ENCODE data around the gene CALCA. TPM values are rescaled to one million over a fixed set of nuclear protein-coding genes. Genes with fewer than 3 reads are reported as not detected.

Gene CALCA
- total and polyA plus RNA-seq, 8 donors, result not detected

GRCh38 chr11:14973621-14974514, 1.7 kb upstream of the CALCA start:
- peak in 1 of 2 donors; percentile 59 for DNase-seq
- 2 to 4% (median 3%) methylated on average over 34 to 64 of the region's 64 CpGs for WGBS, 5 donors
- peak overlapping the region; percentile 10 to 36 (median 33) for H3K4me3 ChIP-seq

GRCh38 chr11:14972581-14973495, 687 bp upstream of the CALCA start:
- intact Hi-C loops (cut with DNase I; ENCODE audit: low total_unique reads), result no loop called here
- no peaks in the 10 kb centered on the region for H3K36me3 ChIP-seq
- TF ChIP-seq CTCF (IDR thresholded peaks at IDR 0.05) (no peak), EP300 (IDR thresholded peaks at IDR 0.05) (no peak), POLR2AphosphoS5 (IDR thresholded peaks at IDR 0.05) (no peak), POLR2A (IDR thresholded peaks at IDR 0.05) (no peak)
- WGBS, 5 donors, result 12 to 16% (median 16%) methylated on average over 21 to 22 of the region's 22 CpGs
- H3K27ac ChIP-seq, result no peak overlapping the region
- H3K9me3 ChIP-seq, result no peaks in the 10 kb centered on the region
- H3K4me1 ChIP-seq, result peaks cover 11 to 41% (median 34%) of the 10 kb centered on the region in 4 donors
- peak overlapping the region in 3 of 4 donors; percentile 30 to 36 (median 36) for H3K4me3 ChIP-seq
- peak in 1 of 2 donors; percentile 6 for DNase-seq
- H3K27me3 ChIP-seq, result peaks cover 18 to 94% (median 77%) of the 10 kb centered on the region in 3 donors

More at GRCh38 chr11:14973621-14974514, 1.7 kb upstream of the CALCA start:
- no peak for TF ChIP-seq POLR2A (IDR thresholded peaks at IDR 0.05)
- H3K36me3 ChIP-seq, result no peaks in the 10 kb centered on the region
- H3K27me3 ChIP-seq, result peaks cover 18 to 88% (median 71%) of the 10 kb centered on the region in 3 donors
- intact Hi-C loops (cut with DNase I; ENCODE audit: low total_unique reads), result no loop called here
- H3K4me1 ChIP-seq, result peaks cover 11 to 41% (median 34%) of the 10 kb centered on the region in 4 donors
- H3K27ac ChIP-seq, result no peak overlapping the region
- H3K9me3 ChIP-seq, result no peaks in the 10 kb centered on the region

- intact Hi-C loops (cut with DNase I; ENCODE audit: low total_unique reads), result no loop called here
- no peaks in the 10 kb centered on the region for H3K9me3 ChIP-seq
- H3K36me3 ChIP-seq, result no peaks in the 10 kb centered on the region
- H3K27me3 ChIP-seq, result peaks cover 18 to 82% (median 63%) of the 10 kb centered on the region in 3 donors
- TF ChIP-seq POLR2AphosphoS5 (IDR thresholded peaks at IDR 0.05), result no peak
- no peak for TF ChIP-seq POLR2A (IDR thresholded peaks at IDR 0.05)
- peak in 1 of 7 experiments; percentile 16 for TF ChIP-seq CTCF (IDR thresholded peaks at IDR 0.05)
- no peak for TF ChIP-seq EP300 (IDR thresholded peaks at IDR 0.05)
- H3K4me3 ChIP-seq, result no peak overlapping the region
- WGBS, 5 donors, result 9 to 17% (median 11%) methylated on average over 6 to 7 of the region's 7 CpGs
- no peak overlapping the region for H3K27ac ChIP-seq
- DNase-seq, result peak; percentile 37 to 62
- peaks cover 11 to 36% (median 28%) of the 10 kb centered on the region in 4 donors for H3K4me1 ChIP-seq
Measured at GRCh38 chr11:14969901-14970323, 2.2 kb downstream of the CALCA start.

- H3K27me3 ChIP-seq, result peaks cover 11 to 60% (median 41%) of the 10 kb centered on the region in 3 donors
- 81 to 89% (median 86%) methylated on average over 5 of the region's 5 CpGs for WGBS, 5 donors
Measured at GRCh38 chr11:14967581-14968243, 4.4 kb downstream of the CALCA start.

More at GRCh38 chr11:14967581-14968243, 4.4 kb downstream of the CALCA start:
- H3K4me3 ChIP-seq, result no peak overlapping the region
- intact Hi-C loops (cut with DNase I; ENCODE audit: low total_unique reads), result no loop called here
- peaks cover 0 to 14% (median 8%) of the 10 kb centered on the region in 4 donors for H3K4me1 ChIP-seq
- TF ChIP-seq POLR2AphosphoS5 (IDR thresholded peaks at IDR 0.05) (no peak), POLR2A (IDR thresholded peaks at IDR 0.05) (no peak), CTCF (IDR thresholded peaks at IDR 0.05) (no peak), EP300 (IDR thresholded peaks at IDR 0.05) (no peak)
- H3K36me3 ChIP-seq, result no peaks in the 10 kb centered on the region
- H3K27ac ChIP-seq, result no peak overlapping the region
- DNase-seq, result no peak
- H3K9me3 ChIP-seq, result no peaks in the 10 kb centered on the region
